Endothelial cell of umbilical vein (primary cell): Measurements from ENCODE around the gene AHI1.

Experiments used
- CTCF ChIP-seq, 2 donors: IDR thresholded peaks; 1 replicate in 1 of 2; 2 replicates in 1 of 2; pipeline ENCODE4 v1.5.1; 2011; ENCODE audit warnings: low read length in 2 of 2, mild to moderate bottlenecking in 2 of 2, moderate library complexity in 2 of 2, control low read depth in 1 of 2, inconsistent platforms in 1 of 2, low read depth in 1 of 2; ENCODE audit not compliant: insufficient read depth in 1 of 2; ENCODE audit errors: extremely low read depth in 1 of 2
- EZH2 ChIP-seq: IDR thresholded peaks from 2 replicates; pipeline ENCODE4 v1.6.1; 2012; ENCODE audit warnings: borderline replicate concordance, low read depth, mild to moderate bottlenecking, moderate library complexity, low read length, inconsistent platforms; ENCODE audit not compliant: severe bottlenecking
- FOS ChIP-seq: IDR thresholded peaks from 2 replicates; pipeline ENCODE4 v1.6.1; 2011; ENCODE audit warnings: mild to moderate bottlenecking, low read length, moderate library complexity, borderline replicate concordance; ENCODE audit not compliant: insufficient read depth
- GATA2 ChIP-seq: IDR thresholded peaks from 2 replicates; pipeline ENCODE4 v1.7.0; 2011; ENCODE audit warnings: low read depth, mild to moderate bottlenecking, moderate library complexity, mixed read lengths, low read length; ENCODE audit not compliant: insufficient read length, insufficient read depth
- POLR2A ChIP-seq: IDR thresholded peaks from 2 replicates; pipeline ENCODE4 v1.6.1; 2012; ENCODE audit warnings: low read depth, mild to moderate bottlenecking, control low read depth, low read length
- POLR2AphosphoS5 ChIP-seq: IDR thresholded peaks from 2 replicates; pipeline ENCODE4 v1.6.1; 2012; ENCODE audit warnings: low read depth, mild to moderate bottlenecking, control low read depth, low read length, moderate library complexity; ENCODE audit not compliant: insufficient read depth
- TF ChIP-seq, protein P1 (sequence below): IDR thresholded peaks from 2 replicates; pipeline ENCODE4 v1.6.1; 2011; ENCODE audit not compliant: insufficient read depth, insufficient read length

GRCh38 chr6:135280375-135281136, 217.0 kb downstream of the AHI1 start:
- TF ChIP-seq POLR2AphosphoS5 (no peak), CTCF (IDR thresholded peaks at IDR 0.05; ENCODE audit: extremely low read depth in 1 of 2, insufficient read depth in 1 of 2, low read depth in 1 of 2, low read length in 2 of 2) (no peak), POLR2A (no peak), GATA2 (no peak), EZH2 (no peak), FOS (no peak)
- TF ChIP-seq, protein P1, sequence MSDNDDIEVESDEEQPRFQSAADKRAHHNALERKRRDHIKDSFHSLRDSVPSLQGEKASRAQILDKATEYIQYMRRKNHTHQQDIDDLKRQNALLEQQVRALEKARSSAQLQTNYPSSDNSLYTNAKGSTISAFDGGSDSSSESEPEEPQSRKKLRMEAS: no peak
